Ramos (cell line): ENCODE measurements around the gene MSN.

Experiments used
- in situ Hi-C: fragments of 300-500 bp; cut with MboI; formaldehyde crosslinking; loops from one replicate; pipeline ENCODE4 v1.14.3; 2022; ENCODE audit warnings: low sequenced_read_pairs; ENCODE audit not compliant: unreplicated experiment

MSN gene

DNA sequence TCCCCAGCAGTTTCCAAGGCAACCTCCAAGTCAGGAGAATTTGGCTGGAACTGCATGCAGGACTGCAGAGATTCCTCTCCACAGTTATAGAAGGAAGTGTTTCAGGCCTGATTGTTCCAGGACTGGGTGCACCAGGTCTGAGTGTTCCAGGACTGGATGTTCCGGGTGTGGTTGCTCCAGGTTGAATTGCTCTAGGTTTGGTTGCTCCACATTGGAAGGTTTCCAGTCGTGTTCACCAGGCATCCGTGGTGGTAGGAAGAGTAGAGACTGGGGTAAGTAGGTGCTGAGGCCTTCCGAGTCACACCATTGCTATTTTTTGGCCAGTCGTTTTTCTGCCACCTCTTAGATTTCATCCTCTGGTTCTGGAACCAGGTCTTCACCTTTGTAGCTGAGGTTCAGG is 105.4 kb downstream of the MSN start:
- in situ Hi-C loops, result no loop called here

DNA sequence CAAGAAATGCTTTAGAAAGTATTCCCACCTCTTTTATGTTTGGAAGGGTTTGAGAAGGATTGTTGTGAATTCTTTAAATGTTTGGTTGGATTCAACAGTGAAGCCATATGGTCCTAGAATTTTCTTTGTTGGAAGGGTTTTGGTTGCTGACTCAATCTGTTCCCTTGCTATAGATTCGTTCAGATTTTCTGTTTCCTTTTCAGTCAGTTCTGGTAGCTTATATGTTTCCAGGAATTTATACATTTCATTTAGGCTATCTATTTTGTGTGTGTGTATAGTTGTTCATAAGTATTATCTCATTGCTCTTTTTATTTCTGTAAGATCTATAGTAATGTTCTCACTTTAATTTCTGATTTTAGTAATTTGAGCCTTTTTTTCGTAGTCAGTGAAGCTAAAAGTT is 114.4 kb downstream of the MSN start:
- in situ Hi-C loops, result no loop called here

DNA sequence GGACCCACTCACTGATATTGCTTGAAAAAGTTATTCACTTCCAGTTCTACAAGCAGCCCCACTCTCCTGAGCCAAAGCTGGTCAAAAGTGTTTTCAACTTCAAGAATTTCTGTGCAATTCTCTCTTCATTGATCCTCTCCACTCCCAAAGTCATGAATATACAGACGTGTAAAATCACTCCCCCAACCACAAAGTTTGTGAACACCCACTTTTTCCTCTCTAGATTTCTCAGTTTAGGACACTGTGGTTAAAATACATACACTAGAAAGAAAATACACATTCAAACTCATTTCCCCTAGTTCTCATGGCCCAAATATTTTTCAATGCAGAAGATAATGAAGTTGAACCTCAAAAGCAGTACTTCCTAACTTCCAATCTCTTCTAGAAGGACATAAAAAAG is 116.3 kb downstream of the MSN start:
- in situ Hi-C loops, result no loop called here
